Measurements from ENCODE around the gene SS18L1.

DNA sequence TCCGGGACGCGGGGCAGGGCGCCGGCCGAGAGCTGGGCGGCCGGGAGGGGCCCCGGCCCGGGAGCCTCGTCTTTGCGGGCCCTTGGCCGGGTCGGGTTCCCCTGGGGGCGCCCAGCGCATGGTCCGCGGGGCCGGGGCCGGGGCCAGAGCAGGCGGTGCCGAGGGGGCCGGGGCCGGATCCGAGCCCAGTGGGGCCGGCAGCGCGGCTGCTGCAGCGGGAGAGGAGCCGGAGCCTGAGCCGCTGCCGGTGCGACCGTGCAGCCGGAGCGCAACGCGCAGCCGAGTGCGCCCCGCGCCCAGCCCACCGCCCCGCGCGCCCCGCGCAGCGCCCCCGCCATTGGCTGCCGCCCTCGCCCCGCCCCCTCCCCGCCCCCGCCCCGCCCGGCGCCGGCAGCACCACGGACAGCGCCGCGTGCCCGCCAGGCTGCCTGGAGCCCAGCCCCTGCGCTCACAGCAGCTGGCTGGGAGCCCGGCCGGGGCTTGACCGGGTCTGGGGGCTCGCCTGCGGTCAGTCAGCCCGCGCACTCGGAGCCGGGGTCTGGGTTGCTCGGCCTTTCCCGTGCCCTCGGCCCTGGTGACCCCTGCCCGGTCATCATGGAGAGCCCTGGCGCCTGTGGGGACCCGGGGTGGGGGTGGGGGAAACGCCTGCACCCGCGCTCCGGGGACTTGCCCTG, 76.6 kb downstream of the SS18L1 start, which contains the start of gene HRH3:
- TF ChIP-seq, protein P1, sequence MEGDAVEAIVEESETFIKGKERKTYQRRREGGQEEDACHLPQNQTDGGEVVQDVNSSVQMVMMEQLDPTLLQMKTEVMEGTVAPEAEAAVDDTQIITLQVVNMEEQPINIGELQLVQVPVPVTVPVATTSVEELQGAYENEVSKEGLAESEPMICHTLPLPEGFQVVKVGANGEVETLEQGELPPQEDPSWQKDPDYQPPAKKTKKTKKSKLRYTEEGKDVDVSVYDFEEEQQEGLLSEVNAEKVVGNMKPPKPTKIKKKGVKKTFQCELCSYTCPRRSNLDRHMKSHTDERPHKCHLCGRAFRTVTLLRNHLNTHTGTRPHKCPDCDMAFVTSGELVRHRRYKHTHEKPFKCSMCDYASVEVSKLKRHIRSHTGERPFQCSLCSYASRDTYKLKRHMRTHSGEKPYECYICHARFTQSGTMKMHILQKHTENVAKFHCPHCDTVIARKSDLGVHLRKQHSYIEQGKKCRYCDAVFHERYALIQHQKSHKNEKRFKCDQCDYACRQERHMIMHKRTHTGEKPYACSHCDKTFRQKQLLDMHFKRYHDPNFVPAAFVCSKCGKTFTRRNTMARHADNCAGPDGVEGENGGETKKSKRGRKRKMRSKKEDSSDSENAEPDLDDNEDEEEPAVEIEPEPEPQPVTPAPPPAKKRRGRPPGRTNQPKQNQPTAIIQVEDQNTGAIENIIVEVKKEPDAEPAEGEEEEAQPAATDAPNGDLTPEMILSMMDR (IDR thresholded peaks at IDR 0.05): no peak
- no peak for TF ChIP-seq POLR2A (IDR thresholded peaks at IDR 0.05)

Measured in testis (tissue), 2 donors.